Lung (tissue), 12 donors: ENCODE results near the gene ZNF672. TPM values are rescaled to one million over a fixed set of nuclear protein-coding genes. Genes with fewer than 3 reads are reported as not detected.
"Not testable (repeated sequence)": the region's sequence is repeated elsewhere in the genome, so short reads cannot be mapped to it uniquely, and the experiment has no call there.

ENCODE experiments used
- ATAC-seq: fragments of 200-7000 bp; cut with Tn5 transposase; one replicate; pipeline ENCODE4 v1.9.1; 2020; ENCODE audit warnings: moderate number of reproducible peaks; ENCODE audit not compliant: insufficient read depth, low FRiP score
- DNase-seq, 3 donors: peaks; one replicate each; pipeline ENCODE4 v3.0.0-alpha.2; 2013 to 2017
- H3K27ac ChIP-seq, 2 donors: one replicate each; pipeline ENCODE4 v1.5.1; 2013; ENCODE audit warnings: mild to moderate bottlenecking in 2 of 2, moderate library complexity in 2 of 2, control low read depth in 1 of 2, inconsistent platforms in 1 of 2, low read depth in 1 of 2, low read length in 1 of 2
- H3K27me3 ChIP-seq, 3 donors: one replicate each; pipeline ENCODE4 v1.5.1; 2013; ENCODE audit warnings: low read length in 2 of 3; ENCODE audit not compliant: control insufficient read depth in 3 of 3, insufficient read depth in 3 of 3
- H3K36me3 ChIP-seq, 4 donors: one replicate each; pipeline ENCODE4 v1.5.1; 2013; ENCODE audit warnings: low read length in 4 of 4, mild to moderate bottlenecking in 1 of 4, moderate library complexity in 1 of 4; ENCODE audit not compliant: control insufficient read depth in 4 of 4, insufficient read depth in 4 of 4
- H3K4me1 ChIP-seq, 5 donors: one replicate each; pipeline ENCODE4 v1.5.1; 2013; ENCODE audit warnings: low read length in 5 of 5, mild to moderate bottlenecking in 2 of 5, moderate library complexity in 1 of 5; ENCODE audit not compliant: control insufficient read depth in 5 of 5, insufficient read depth in 5 of 5
- H3K4me3 ChIP-seq: one replicate; pipeline ENCODE4 v1.5.1; 2013; ENCODE audit warnings: mild to moderate bottlenecking, control low read depth, moderate library complexity
- H3K9ac ChIP-seq, 2 donors: one replicate each; pipeline ENCODE4 v1.5.1; 2013; ENCODE audit warnings: low read length in 2 of 2, control low read depth in 1 of 2; ENCODE audit not compliant: insufficient read depth in 1 of 2
- H3K9me3 ChIP-seq, 4 donors: one replicate each; pipeline ENCODE4 v1.5.1; 2013; ENCODE audit warnings: low read length in 3 of 4, mild to moderate bottlenecking in 1 of 4, moderate library complexity in 1 of 4; ENCODE audit not compliant: control insufficient read depth in 4 of 4, insufficient read depth in 3 of 4
- WGBS, 2 donors: extraction: QIAGEN DNeasy Blood & Tissue Kit; methylation state at CpG; one replicate each; pipeline ENCODE4 v1.1.7; 2013; 5-methylcytosine and 5-hydroxymethylcytosine counted together
- polyA plus RNA-seq, 2 donors: library from polyadenylated mRNA; stranded (reverse); fragments of 200-250 nt; gene quantifications; one replicate each; pipeline ENCODE4 v1.2.1, GENCODE V29; 2013
- total RNA-seq, 2 donors: library from RNA; depleted of rRNA in 1 of 2; stranded (reverse); fragments of >200 nt in 1 of 2; gene quantifications; one replicate each; pipeline ENCODE4 v1.2.1, GENCODE V29; 2014 to 2021
- TF ChIP-seq, protein P1 (sequence below): IDR thresholded peaks from 2 replicates; pipeline ENCODE4 v1.5.1; 2012; ENCODE audit warnings: mild to moderate bottlenecking; ENCODE audit errors: control extremely low read depth, extremely low read depth
- donor health status: control.
- donor health status: control.
- donor health status: Bipolar disorder and iron deficiency.
- donor health status: healthy.
- donor health status: DM: yes; HTN: yes; CAD: no.

Gene ZNF672
- total and polyA plus RNA-seq, 4 donors = 17.1 to 41.3 (median 31.3) TPM

DNA sequence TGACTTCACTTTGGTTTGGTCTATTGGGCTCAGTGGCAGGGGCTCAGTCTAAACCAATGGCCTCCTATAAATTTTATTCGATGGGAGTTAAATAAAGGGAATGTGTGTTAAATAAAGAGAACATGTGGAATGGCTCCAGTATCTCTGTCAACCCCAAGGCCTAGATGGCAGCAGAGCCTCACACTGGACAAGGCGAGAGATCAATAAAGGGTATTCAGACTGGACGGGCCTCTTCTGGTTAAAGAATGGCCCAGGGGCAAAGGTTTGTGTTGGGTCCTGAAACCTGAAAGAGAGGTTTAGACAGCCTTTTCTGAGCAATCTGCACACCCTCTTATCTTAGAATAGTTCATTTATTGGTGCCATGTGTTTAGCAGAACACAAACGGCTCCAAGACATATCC, 47.0 kb upstream of the ZNF672 start:
- Histone ChIP-seq H3K27ac (no peak overlapping the region), H3K36me3 (no peaks in the 10 kb centered on the region), H3K4me1 (no peaks in the 10 kb centered on the region), H3K9ac (no peak overlapping the region), H3K9me3 (peaks cover 0 to 9% (median 4%) of the 10 kb centered on the region in 4 donors), H3K27me3 (no peaks in the 10 kb centered on the region), H3K4me3 (no peak overlapping the region)
- ATAC-seq (no peak), DNase-seq (no peak)
- 88 to 96% methylated on average over 4 of the region's 4 CpGs for WGBS, 2 donors
- TF ChIP-seq, protein P1, sequence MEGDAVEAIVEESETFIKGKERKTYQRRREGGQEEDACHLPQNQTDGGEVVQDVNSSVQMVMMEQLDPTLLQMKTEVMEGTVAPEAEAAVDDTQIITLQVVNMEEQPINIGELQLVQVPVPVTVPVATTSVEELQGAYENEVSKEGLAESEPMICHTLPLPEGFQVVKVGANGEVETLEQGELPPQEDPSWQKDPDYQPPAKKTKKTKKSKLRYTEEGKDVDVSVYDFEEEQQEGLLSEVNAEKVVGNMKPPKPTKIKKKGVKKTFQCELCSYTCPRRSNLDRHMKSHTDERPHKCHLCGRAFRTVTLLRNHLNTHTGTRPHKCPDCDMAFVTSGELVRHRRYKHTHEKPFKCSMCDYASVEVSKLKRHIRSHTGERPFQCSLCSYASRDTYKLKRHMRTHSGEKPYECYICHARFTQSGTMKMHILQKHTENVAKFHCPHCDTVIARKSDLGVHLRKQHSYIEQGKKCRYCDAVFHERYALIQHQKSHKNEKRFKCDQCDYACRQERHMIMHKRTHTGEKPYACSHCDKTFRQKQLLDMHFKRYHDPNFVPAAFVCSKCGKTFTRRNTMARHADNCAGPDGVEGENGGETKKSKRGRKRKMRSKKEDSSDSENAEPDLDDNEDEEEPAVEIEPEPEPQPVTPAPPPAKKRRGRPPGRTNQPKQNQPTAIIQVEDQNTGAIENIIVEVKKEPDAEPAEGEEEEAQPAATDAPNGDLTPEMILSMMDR = no peak

DNA sequence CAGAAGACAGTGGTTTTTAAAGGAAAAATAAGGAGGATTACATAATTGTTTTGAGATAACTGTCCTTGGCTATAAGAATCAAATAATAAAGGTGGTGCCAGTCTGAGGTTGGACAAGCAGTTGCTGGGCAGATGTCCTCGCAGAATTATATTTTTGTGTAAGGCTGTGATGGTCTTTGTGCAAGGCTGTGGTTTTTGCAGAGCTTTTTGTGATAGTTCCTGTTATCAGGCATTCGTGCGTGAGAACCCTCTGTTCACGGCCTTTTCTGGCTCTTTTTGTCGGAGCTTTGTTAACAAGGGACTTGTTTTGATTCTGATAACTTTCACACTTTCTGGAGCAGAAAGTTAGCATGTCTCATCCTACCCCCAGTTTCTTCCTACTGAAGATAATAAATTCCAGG, 45.7 kb upstream of the ZNF672 start:
- H3K9me3 ChIP-seq = peaks cover 0 to 9% (median 4%) of the 10 kb centered on the region in 4 donors
- no peaks in the 10 kb centered on the region for H3K4me1 ChIP-seq
- H3K4me3 ChIP-seq = no peak overlapping the region
- no peak overlapping the region for H3K27ac ChIP-seq
- ATAC-seq = no peak
- H3K27me3 ChIP-seq = no peaks in the 10 kb centered on the region
- no peaks in the 10 kb centered on the region for H3K36me3 ChIP-seq
- 41 to 64% methylated on average over 5 of the region's 5 CpGs for WGBS, 2 donors
- TF ChIP-seq, protein P1 = no peak
- H3K9ac ChIP-seq = no peak overlapping the region
- DNase-seq = no peak

DNA sequence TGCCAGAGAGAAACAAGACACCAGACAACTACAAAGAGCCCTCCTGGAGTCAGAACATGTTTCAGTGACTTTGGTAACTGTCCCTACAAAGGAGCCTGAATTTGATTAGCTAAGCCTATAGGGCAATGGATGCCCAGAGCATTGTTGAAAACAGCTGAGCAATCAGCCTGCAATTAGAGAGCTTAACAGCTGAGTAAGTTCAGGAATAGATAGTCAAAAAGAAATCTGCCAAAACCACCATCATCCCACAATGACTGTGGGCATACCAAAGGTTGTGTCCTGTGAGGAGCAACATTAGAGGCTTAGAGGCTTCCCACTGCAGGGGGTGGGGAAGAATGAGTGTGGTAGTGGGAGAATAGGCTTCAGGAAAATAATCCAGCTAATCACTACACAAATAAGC, 44.4 kb upstream of the ZNF672 start:
- TF ChIP-seq, protein P1 = no peak
- DNase-seq = no peak

DNA sequence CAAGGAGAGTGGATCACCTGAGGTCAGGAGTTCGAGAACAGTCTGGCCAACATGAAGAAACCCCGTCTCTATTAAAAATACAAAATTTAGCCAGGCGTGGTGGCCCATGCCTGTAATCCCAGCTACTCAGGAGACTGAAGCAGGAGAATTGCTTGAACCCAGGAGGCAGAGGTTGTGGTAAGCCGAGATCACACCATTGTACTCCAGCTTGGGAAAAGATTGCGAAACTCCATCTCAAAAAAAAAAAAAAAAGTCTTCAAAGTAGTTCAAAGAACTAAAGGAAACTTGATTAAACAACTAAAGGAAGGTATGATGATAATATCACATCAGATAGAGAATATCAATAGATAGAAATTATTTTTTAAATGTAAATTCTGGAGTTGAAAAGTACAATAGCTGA, 43.4 kb upstream of the ZNF672 start:
- DNase-seq, H3K27me3 ChIP-seq, H3K36me3 ChIP-seq, ATAC-seq, H3K9ac ChIP-seq, H3K27ac ChIP-seq, H3K9me3 ChIP-seq, H3K4me1 ChIP-seq, H3K4me3 ChIP-seq: not testable (repeated sequence)
- WGBS, 2 donors = 85 to 92% methylated on average over 5 of the region's 5 CpGs

More for the DNA sequence above, 44.4 kb upstream of the ZNF672 start:
- H3K9ac ChIP-seq = no peak overlapping the region
- H3K4me1 ChIP-seq = no peaks in the 10 kb centered on the region
- peaks cover 0 to 9% (median 4%) of the 10 kb centered on the region in 4 donors for H3K9me3 ChIP-seq
- no peak overlapping the region for H3K4me3 ChIP-seq
- no peaks in the 10 kb centered on the region for H3K36me3 ChIP-seq
- ATAC-seq = no peak
- no peaks in the 10 kb centered on the region for H3K27me3 ChIP-seq
- H3K27ac ChIP-seq = no peak overlapping the region
